ENCODE measurements around the gene C1QL1.

C1QL1 gene

DNA sequence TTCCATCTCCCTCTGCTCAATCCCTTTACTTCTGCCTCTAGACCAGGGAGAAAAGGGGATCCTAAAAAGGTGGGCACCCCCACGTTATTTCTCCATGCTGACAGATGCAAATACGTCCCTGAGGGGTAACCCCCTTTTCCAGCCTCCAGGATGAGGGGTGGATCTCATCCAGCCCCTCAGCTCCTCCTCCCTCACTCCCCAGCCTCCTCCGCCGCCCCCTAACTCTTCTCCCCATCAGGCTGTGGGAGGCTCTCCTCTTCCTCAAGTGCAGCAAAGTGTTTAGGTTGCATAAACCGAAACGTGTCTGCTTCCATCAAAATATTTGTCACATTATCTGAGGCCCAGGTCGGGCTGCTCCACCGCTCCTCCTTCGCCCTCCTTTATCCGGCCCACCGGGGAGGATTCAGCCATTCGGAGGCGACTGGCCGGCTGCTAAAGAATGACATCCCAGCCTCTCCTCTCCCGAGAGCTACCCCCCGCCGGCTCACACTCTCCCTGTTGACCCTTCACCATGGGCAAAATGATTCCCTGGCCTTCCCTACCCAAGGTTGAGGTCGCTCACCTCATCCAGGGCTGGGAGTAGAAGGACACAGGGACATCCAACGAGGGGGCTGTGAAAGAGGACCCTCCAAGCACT lies 1.2 kb upstream of the C1QL1 start:
- H3K4ac ChIP-seq (ENCODE audit: low read depth, low read length) = no peak overlapping the region
- no peak overlapping the region for H3K14ac ChIP-seq (ENCODE audit: low read length)
- no peak overlapping the region for H3K9ac ChIP-seq (ENCODE audit: low read length)
- H3K36me3 ChIP-seq (ENCODE audit: control insufficient read depth in 1 of 2, insufficient read depth in 2 of 2, low read length in 2 of 2) = no peaks in the 10 kb centered on the region
- H3K79me1 ChIP-seq (ENCODE audit: low read length) = no peaks in the 10 kb centered on the region
- H3K27ac ChIP-seq (ENCODE audit: low read depth, low read length) = no peak overlapping the region
- H3K18ac ChIP-seq (ENCODE audit: low read length) = no peak overlapping the region
- no peak overlapping the region for H3K23ac ChIP-seq (ENCODE audit: low read length)
- no peak overlapping the region for H4K12ac ChIP-seq (ENCODE audit: low read depth, low read length)
- H3K4me3 ChIP-seq (ENCODE audit: low read depth, low read length) = no peak overlapping the region
- H3K79me2 ChIP-seq (ENCODE audit: control insufficient read depth, insufficient read depth, low read length, poor library complexity) = no peaks in the 10 kb centered on the region
- no peak overlapping the region for H4K8ac ChIP-seq (ENCODE audit: low read depth, low read length)
- peak overlapping the region; percentile 60 for H3K4me2 ChIP-seq (ENCODE audit: low read length)
- H3K4me1 ChIP-seq (ENCODE audit: control insufficient read depth in 1 of 2, insufficient read depth in 2 of 2, low read length in 2 of 2) = peaks cover 10 to 18% of the 10 kb centered on the region in 2 experiments
- H2BK5ac ChIP-seq (ENCODE audit: low read depth, low read length, poor library complexity) = no peak overlapping the region
- no peak overlapping the region for H2AFZ ChIP-seq (ENCODE audit: insufficient read depth, low read length, poor library complexity)
- H4K91ac ChIP-seq (ENCODE audit: low read depth, low read length) = no peak overlapping the region
- no peak overlapping the region for H2BK12ac ChIP-seq (ENCODE audit: low read length)
- no peak for DNase-seq
- H2AK5ac ChIP-seq (ENCODE audit: low read length) = no peak overlapping the region
- no peak overlapping the region for H2BK120ac ChIP-seq (ENCODE audit: insufficient read depth, low read length, poor library complexity)
- H3K9me3 ChIP-seq (ENCODE audit: insufficient read depth, low read depth, low read length) = peaks cover 10% of the 10 kb centered on the region
- no CpG with 5 or more reads among the region's 19 CpGs for WGBS (ENCODE audit: extremely low coverage, insufficient coverage, insufficient read length)
- peaks cover 66% of the 10 kb centered on the region for H3K27me3 ChIP-seq (ENCODE audit: insufficient read depth, low read length)

DNA sequence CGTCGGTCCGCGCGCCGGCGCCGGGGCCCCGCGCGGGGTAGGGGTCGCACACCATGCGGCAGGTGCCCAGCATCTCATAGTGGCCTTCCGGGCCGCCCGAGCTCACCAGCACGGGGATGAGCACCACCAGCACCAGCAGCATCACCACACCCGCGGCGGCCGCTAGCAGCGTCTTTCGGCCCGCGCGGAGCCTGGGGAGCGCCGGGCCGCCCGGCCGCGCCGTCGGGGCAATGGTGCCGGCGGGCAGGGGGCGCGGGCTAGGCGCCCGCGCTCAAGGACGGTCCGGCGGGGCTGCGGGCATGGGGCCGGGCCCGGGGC lies 237 bp downstream of the C1QL1 start:
- Histone ChIP-seq H3K79me2 (ENCODE audit: control insufficient read depth, insufficient read depth, low read length, poor library complexity) (no peaks in the 10 kb centered on the region), H3K4me1 (ENCODE audit: control insufficient read depth in 1 of 2, insufficient read depth in 2 of 2, low read length in 2 of 2) (peaks cover 10 to 18% of the 10 kb centered on the region in 2 experiments), H3K9ac (ENCODE audit: low read length) (no peak overlapping the region), H3K36me3 (ENCODE audit: control insufficient read depth in 1 of 2, insufficient read depth in 2 of 2, low read length in 2 of 2) (no peaks in the 10 kb centered on the region), H3K27me3 (ENCODE audit: insufficient read depth, low read length) (peaks cover 69% of the 10 kb centered on the region), H2AFZ (ENCODE audit: insufficient read depth, low read length, poor library complexity) (no peak overlapping the region), H2BK5ac (ENCODE audit: low read depth, low read length, poor library complexity) (no peak overlapping the region), H4K12ac (ENCODE audit: low read depth, low read length) (no peak overlapping the region), H4K91ac (ENCODE audit: low read depth, low read length) (no peak overlapping the region), H2BK120ac (ENCODE audit: insufficient read depth, low read length, poor library complexity) (no peak overlapping the region), H3K4ac (ENCODE audit: low read depth, low read length) (no peak overlapping the region), H3K14ac (ENCODE audit: low read length) (no peak overlapping the region), H4K8ac (ENCODE audit: low read depth, low read length) (no peak overlapping the region), H3K79me1 (ENCODE audit: low read length) (no peaks in the 10 kb centered on the region), H3K9me3 (ENCODE audit: insufficient read depth, low read depth, low read length) (peaks cover 10% of the 10 kb centered on the region), H3K18ac (ENCODE audit: low read length) (no peak overlapping the region), H3K4me3 (ENCODE audit: low read depth, low read length) (no peak overlapping the region), H3K4me2 (ENCODE audit: low read length) (peak overlapping the region; percentile 55), H3K27ac (ENCODE audit: low read depth, low read length) (no peak overlapping the region), H2BK12ac (ENCODE audit: low read length) (no peak overlapping the region), H3K23ac (ENCODE audit: low read length) (no peak overlapping the region), H2AK5ac (ENCODE audit: low read length) (no peak overlapping the region)
- no CpG with 5 or more reads among the region's 47 CpGs for WGBS (ENCODE audit: extremely low coverage, insufficient coverage, insufficient read length)
- no peak for DNase-seq

GRCh38 chr17:44967026-44967906 lies 837 bp downstream of the C1QL1 start:
- no peak overlapping the region for H2AK5ac ChIP-seq (ENCODE audit: low read length)
- H2AFZ ChIP-seq (ENCODE audit: insufficient read depth, low read length, poor library complexity) = no peak overlapping the region
- H3K4ac ChIP-seq (ENCODE audit: low read depth, low read length) = no peak overlapping the region
- no peak overlapping the region for H2BK5ac ChIP-seq (ENCODE audit: low read depth, low read length, poor library complexity)
- H3K14ac ChIP-seq (ENCODE audit: low read length) = no peak overlapping the region
- WGBS (ENCODE audit: extremely low coverage, insufficient coverage, insufficient read length) = no CpG with 5 or more reads among the region's 76 CpGs
- no peak overlapping the region for H2BK12ac ChIP-seq (ENCODE audit: low read length)
- H3K79me1 ChIP-seq (ENCODE audit: low read length) = no peaks in the 10 kb centered on the region
- H3K9me3 ChIP-seq (ENCODE audit: insufficient read depth, low read depth, low read length) = peaks cover 10% of the 10 kb centered on the region
- H3K18ac ChIP-seq (ENCODE audit: low read length) = no peak overlapping the region
- H4K91ac ChIP-seq (ENCODE audit: low read depth, low read length) = no peak overlapping the region
- H3K27ac ChIP-seq (ENCODE audit: low read depth, low read length) = no peak overlapping the region
- H3K4me1 ChIP-seq (ENCODE audit: control insufficient read depth in 1 of 2, insufficient read depth in 2 of 2, low read length in 2 of 2) = peaks cover 10 to 18% of the 10 kb centered on the region in 2 experiments
- no peak overlapping the region for H3K9ac ChIP-seq (ENCODE audit: low read length)
- H4K12ac ChIP-seq (ENCODE audit: low read depth, low read length) = no peak overlapping the region
- H3K4me2 ChIP-seq (ENCODE audit: low read length) = peak overlapping the region; percentile 55
- H3K23ac ChIP-seq (ENCODE audit: low read length) = no peak overlapping the region
- H2BK120ac ChIP-seq (ENCODE audit: insufficient read depth, low read length, poor library complexity) = no peak overlapping the region
- no peak for DNase-seq
- no peak overlapping the region for H4K8ac ChIP-seq (ENCODE audit: low read depth, low read length)
- H3K79me2 ChIP-seq (ENCODE audit: control insufficient read depth, insufficient read depth, low read length, poor library complexity) = no peaks in the 10 kb centered on the region
- peaks cover 69% of the 10 kb centered on the region for H3K27me3 ChIP-seq (ENCODE audit: insufficient read depth, low read length)
- H3K36me3 ChIP-seq (ENCODE audit: control insufficient read depth in 1 of 2, insufficient read depth in 2 of 2, low read length in 2 of 2) = no peaks in the 10 kb centered on the region
- no peak overlapping the region for H3K4me3 ChIP-seq (ENCODE audit: low read depth, low read length)

DNA sequence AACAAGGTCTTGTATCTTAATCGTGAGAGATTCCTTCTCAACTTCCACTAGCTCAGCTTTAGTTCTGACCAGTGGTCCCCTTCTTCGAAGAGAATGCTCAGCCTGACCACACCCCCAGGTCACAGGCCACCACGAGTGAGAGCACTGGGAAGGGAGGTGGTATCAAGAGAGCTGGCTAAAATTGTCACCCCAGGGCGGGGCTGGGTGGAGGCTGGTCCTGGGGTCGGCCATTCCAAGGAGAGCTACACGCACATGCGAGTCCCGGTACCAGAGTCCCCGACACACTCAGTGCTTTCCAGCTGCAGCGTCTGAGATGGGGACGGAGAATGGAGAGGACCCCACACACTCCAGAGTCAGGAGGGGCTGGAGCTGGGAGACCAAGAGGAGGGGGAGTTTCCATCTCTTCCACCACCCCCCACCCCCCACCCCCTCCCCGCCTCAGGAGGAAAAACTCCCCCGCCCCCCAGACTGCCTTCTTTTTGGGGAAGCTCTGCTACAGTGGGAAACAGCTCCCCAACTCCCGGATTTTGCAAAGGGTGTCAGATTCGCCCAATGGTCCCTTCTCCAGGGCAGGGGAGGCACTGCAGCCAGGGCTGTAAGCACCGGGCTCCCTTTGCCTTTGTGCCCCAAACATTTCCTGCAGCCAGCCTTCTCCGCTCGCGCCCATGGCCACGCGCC lies 1.6 kb downstream of the C1QL1 start:
- Histone ChIP-seq H3K27ac (ENCODE audit: low read depth, low read length) (no peak overlapping the region), H4K8ac (ENCODE audit: low read depth, low read length) (no peak overlapping the region), H4K91ac (ENCODE audit: low read depth, low read length) (no peak overlapping the region), H2AK5ac (ENCODE audit: low read length) (no peak overlapping the region), H3K4me1 (ENCODE audit: control insufficient read depth in 1 of 2, insufficient read depth in 2 of 2, low read length in 2 of 2) (peaks cover 10 to 18% of the 10 kb centered on the region in 2 experiments), H2BK120ac (ENCODE audit: insufficient read depth, low read length, poor library complexity) (no peak overlapping the region), H3K23ac (ENCODE audit: low read length) (no peak overlapping the region), H3K14ac (ENCODE audit: low read length) (no peak overlapping the region), H3K9ac (ENCODE audit: low read length) (no peak overlapping the region), H3K4me2 (ENCODE audit: low read length) (peak overlapping the region; percentile 6), H2BK12ac (ENCODE audit: low read length) (no peak overlapping the region), H3K4ac (ENCODE audit: low read depth, low read length) (no peak overlapping the region), H3K18ac (ENCODE audit: low read length) (no peak overlapping the region), H2BK5ac (ENCODE audit: low read depth, low read length, poor library complexity) (no peak overlapping the region), H2AFZ (ENCODE audit: insufficient read depth, low read length, poor library complexity) (no peak overlapping the region), H4K12ac (ENCODE audit: low read depth, low read length) (no peak overlapping the region), H3K79me2 (ENCODE audit: control insufficient read depth, insufficient read depth, low read length, poor library complexity) (no peaks in the 10 kb centered on the region), H3K4me3 (ENCODE audit: low read depth, low read length) (no peak overlapping the region), H3K27me3 (ENCODE audit: insufficient read depth, low read length) (peaks cover 62% of the 10 kb centered on the region), H3K79me1 (ENCODE audit: low read length) (no peaks in the 10 kb centered on the region), H3K36me3 (ENCODE audit: control insufficient read depth in 1 of 2, insufficient read depth in 2 of 2, low read length in 2 of 2) (no peaks in the 10 kb centered on the region), H3K9me3 (ENCODE audit: insufficient read depth, low read depth, low read length) (peaks cover 10% of the 10 kb centered on the region)
- DNase-seq = no peak
- no CpG with 5 or more reads among the region's 21 CpGs for WGBS (ENCODE audit: extremely low coverage, insufficient coverage, insufficient read length)

Data from trophoblast cell (in vitro differentiated cells and primary cell).